ENCODE data around the gene OIT3. TPM values are rescaled to one million over a fixed set of nuclear protein-coding genes. Genes with fewer than 3 reads are reported as not detected.

The OIT3 gene
- polyA plus RNA-seq, 1 of the 3 experiments (the other 2 are of a cell fraction): not detected

- POLR2A ChIA-PET: no interaction called here
These were observed 53.4 kb downstream of the OIT3 start for GRCh38 chr10:72946963-72947362.

More at GRCh38 chr10:72946963-72947362, 53.4 kb downstream of the OIT3 start:
- Histone ChIP-seq H3K9me3 (no peaks in the 10 kb centered on the region), H3F3A (replicated peaks; ENCODE audit: insufficient read depth) (no peaks in the 10 kb centered on the region), H3K79me2 (ENCODE audit: insufficient read depth) (no peaks in the 10 kb centered on the region), H3K36me3 (replicated peaks in 1 of 2; ENCODE audit: control insufficient read depth in 1 of 2, insufficient read depth in 2 of 2, low read length in 1 of 2) (no peaks in the 10 kb centered on the region), H3K9ac (no peak overlapping the region), H3K27ac (ENCODE audit: low read depth in 2 of 2, low read length in 1 of 2) (no peak overlapping the region), H4K20me1 (ENCODE audit: insufficient read depth) (no peaks in the 10 kb centered on the region), H2AFZ (ENCODE audit: low read depth) (no peak overlapping the region), H3K4me3 (ENCODE audit: low read depth in 2 of 2, low read length in 1 of 2) (no peak overlapping the region), H3K27me3 (ENCODE audit: insufficient read depth) (no peaks in the 10 kb centered on the region; the same call in 1 of the 2 replicates), H3K4me2 (no peak overlapping the region), H3K9me2 (no peaks in the 10 kb centered on the region), H3K4me1 (ENCODE audit: control insufficient read depth in 1 of 2, insufficient read depth in 2 of 2, low read depth in 1 of 2, low read length in 1 of 2) (no peaks in the 10 kb centered on the region)
- TF ChIP-seq, protein P1, sequence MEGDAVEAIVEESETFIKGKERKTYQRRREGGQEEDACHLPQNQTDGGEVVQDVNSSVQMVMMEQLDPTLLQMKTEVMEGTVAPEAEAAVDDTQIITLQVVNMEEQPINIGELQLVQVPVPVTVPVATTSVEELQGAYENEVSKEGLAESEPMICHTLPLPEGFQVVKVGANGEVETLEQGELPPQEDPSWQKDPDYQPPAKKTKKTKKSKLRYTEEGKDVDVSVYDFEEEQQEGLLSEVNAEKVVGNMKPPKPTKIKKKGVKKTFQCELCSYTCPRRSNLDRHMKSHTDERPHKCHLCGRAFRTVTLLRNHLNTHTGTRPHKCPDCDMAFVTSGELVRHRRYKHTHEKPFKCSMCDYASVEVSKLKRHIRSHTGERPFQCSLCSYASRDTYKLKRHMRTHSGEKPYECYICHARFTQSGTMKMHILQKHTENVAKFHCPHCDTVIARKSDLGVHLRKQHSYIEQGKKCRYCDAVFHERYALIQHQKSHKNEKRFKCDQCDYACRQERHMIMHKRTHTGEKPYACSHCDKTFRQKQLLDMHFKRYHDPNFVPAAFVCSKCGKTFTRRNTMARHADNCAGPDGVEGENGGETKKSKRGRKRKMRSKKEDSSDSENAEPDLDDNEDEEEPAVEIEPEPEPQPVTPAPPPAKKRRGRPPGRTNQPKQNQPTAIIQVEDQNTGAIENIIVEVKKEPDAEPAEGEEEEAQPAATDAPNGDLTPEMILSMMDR (IDR thresholded peaks at IDR 0.05): no peak
- TF ChIP-seq, protein P2, sequence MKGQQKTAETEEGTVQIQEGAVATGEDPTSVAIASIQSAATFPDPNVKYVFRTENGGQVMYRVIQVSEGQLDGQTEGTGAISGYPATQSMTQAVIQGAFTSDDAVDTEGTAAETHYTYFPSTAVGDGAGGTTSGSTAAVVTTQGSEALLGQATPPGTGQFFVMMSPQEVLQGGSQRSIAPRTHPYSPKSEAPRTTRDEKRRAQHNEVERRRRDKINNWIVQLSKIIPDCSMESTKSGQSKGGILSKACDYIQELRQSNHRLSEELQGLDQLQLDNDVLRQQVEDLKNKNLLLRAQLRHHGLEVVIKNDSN (IDR thresholded peaks at IDR 0.05; ENCODE audit: borderline replicate concordance, low read depth): no peak
- TF ChIP-seq MEF2A (IDR thresholded peaks at IDR 0.05; ENCODE audit: borderline replicate concordance, low read depth) (no peak), NRF1 (IDR thresholded peaks at IDR 0.05; ENCODE audit: low read depth, low read length) (no peak), FOXM1 (IDR thresholded peaks at IDR 0.05; ENCODE audit: low read depth) (no peak), EP300 (IDR thresholded peaks at IDR 0.05; ENCODE audit: borderline replicate concordance in 1 of 2, low read depth in 1 of 2, low read length in 1 of 2) (no peak), EZH2phosphoT487 (IDR thresholded peaks at IDR 0.05; ENCODE audit: borderline replicate concordance, low read depth) (no peak), SIN3A (IDR thresholded peaks at IDR 0.05; ENCODE audit: borderline replicate concordance, low read depth, low read length) (no peak), RCOR1 (IDR thresholded peaks at IDR 0.05; ENCODE audit: low read length) (no peak), NFIC (IDR thresholded peaks at IDR 0.05; ENCODE audit: borderline replicate concordance) (no peak), YY1 (IDR thresholded peaks at IDR 0.05; ENCODE audit: low read depth) (no peak), FOSL2 (IDR thresholded peaks at IDR 0.05; ENCODE audit: borderline replicate concordance, low read depth) (no peak), SMC3 (IDR thresholded peaks at IDR 0.05; ENCODE audit: low read depth, low read length) (no peak), TEAD4 (IDR thresholded peaks at IDR 0.05; ENCODE audit: borderline replicate concordance, insufficient read depth) (no peak)
- TF ChIP-seq, protein P3, sequence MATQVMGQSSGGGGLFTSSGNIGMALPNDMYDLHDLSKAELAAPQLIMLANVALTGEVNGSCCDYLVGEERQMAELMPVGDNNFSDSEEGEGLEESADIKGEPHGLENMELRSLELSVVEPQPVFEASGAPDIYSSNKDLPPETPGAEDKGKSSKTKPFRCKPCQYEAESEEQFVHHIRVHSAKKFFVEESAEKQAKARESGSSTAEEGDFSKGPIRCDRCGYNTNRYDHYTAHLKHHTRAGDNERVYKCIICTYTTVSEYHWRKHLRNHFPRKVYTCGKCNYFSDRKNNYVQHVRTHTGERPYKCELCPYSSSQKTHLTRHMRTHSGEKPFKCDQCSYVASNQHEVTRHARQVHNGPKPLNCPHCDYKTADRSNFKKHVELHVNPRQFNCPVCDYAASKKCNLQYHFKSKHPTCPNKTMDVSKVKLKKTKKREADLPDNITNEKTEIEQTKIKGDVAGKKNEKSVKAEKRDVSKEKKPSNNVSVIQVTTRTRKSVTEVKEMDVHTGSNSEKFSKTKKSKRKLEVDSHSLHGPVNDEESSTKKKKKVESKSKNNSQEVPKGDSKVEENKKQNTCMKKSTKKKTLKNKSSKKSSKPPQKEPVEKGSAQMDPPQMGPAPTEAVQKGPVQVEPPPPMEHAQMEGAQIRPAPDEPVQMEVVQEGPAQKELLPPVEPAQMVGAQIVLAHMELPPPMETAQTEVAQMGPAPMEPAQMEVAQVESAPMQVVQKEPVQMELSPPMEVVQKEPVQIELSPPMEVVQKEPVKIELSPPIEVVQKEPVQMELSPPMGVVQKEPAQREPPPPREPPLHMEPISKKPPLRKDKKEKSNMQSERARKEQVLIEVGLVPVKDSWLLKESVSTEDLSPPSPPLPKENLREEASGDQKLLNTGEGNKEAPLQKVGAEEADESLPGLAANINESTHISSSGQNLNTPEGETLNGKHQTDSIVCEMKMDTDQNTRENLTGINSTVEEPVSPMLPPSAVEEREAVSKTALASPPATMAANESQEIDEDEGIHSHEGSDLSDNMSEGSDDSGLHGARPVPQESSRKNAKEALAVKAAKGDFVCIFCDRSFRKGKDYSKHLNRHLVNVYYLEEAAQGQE (IDR thresholded peaks at IDR 0.05; ENCODE audit: low read depth, low read length): no peak
- TF ChIP-seq, protein P4, sequence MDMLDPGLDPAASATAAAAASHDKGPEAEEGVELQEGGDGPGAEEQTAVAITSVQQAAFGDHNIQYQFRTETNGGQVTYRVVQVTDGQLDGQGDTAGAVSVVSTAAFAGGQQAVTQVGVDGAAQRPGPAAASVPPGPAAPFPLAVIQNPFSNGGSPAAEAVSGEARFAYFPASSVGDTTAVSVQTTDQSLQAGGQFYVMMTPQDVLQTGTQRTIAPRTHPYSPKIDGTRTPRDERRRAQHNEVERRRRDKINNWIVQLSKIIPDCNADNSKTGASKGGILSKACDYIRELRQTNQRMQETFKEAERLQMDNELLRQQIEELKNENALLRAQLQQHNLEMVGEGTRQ (IDR thresholded peaks at IDR 0.05; ENCODE audit: borderline replicate concordance, low read depth, low read length): no peak
- DNase-seq: no peak
- CTCF ChIA-PET: interaction anchor here (0.7 kb wide), 1 partner anchor 17 kb away, joined by 3 read pairs; no protein-coding TSS in a partner anchor
- WGBS (ENCODE audit: low lambda C conversion rate): 25% methylated on average over 1 of the region's 1 CpG
